Non-pigmented ciliary epithelial cell (primary cell): ENCODE measurements around the gene PDE4D.
A peak's percentile ranks its signal among the peaks of the same experiment; 100 is the strongest.
"Not testable (repeated sequence)": the region's sequence is repeated elsewhere in the genome, so short reads cannot be mapped to it uniquely, and the experiment has no call there.

Source experiments
- DNase-seq: peaks from one replicate; pipeline ENCODE4 v3.0.0-alpha.2; 2010; ENCODE audit warnings: low read depth

Gene PDE4D

GRCh38 chr5:59799668-59800346 is 93.7 kb downstream of the PDE4D start:
- no peak for DNase-seq

GRCh38 chr5:59798862-59799667 is 94.5 kb downstream of the PDE4D start:
- no peak for DNase-seq

GRCh38 chr5:59795141-59795540 is 98.4 kb downstream of the PDE4D start:
- no peak for DNase-seq

- peak; percentile 86 for DNase-seq
Measured at GRCh38 chr5:59792983-59793585, 100.4 kb downstream of the PDE4D start.

GRCh38 chr5:59791617-59792016 is 101.9 kb downstream of the PDE4D start:
- no peak for DNase-seq

- no peak for DNase-seq
Measured at GRCh38 chr5:59790776-59791475, 102.6 kb downstream of the PDE4D start.

- no peak for DNase-seq
Measured at GRCh38 chr5:59790376-59790775, 103.2 kb downstream of the PDE4D start.

GRCh38 chr5:59789894-59790293 is 103.6 kb downstream of the PDE4D start:
- DNase-seq, result no peak

- no peak for DNase-seq
Measured at GRCh38 chr5:59789197-59789596, 104.3 kb downstream of the PDE4D start.

GRCh38 chr5:59786334-59786805 is 107.2 kb downstream of the PDE4D start:
- DNase-seq, result peak; percentile 86

GRCh38 chr5:59785676-59786333 is 107.7 kb downstream of the PDE4D start:
- no peak for DNase-seq

- not testable (repeated sequence) for DNase-seq
Measured at GRCh38 chr5:59784708-59785107, 108.8 kb downstream of the PDE4D start.

GRCh38 chr5:59783264-59783663 is 110.3 kb downstream of the PDE4D start:
- no peak for DNase-seq

- no peak for DNase-seq
Measured at GRCh38 chr5:59782856-59783255, 110.7 kb downstream of the PDE4D start.

- no peak for DNase-seq
Measured at GRCh38 chr5:59779453-59779852, 114.1 kb downstream of the PDE4D start.

GRCh38 chr5:59777028-59777427 is 116.5 kb downstream of the PDE4D start:
- DNase-seq, result no peak

- DNase-seq, result no peak
Measured at GRCh38 chr5:59773294-59773693, 120.2 kb downstream of the PDE4D start.

GRCh38 chr5:59772757-59773156 is 120.8 kb downstream of the PDE4D start:
- DNase-seq, result no peak

- no peak for DNase-seq
Measured at GRCh38 chr5:59772206-59772605, 121.3 kb downstream of the PDE4D start.

GRCh38 chr5:59770953-59771352 is 122.6 kb downstream of the PDE4D start:
- no peak for DNase-seq

GRCh38 chr5:59769832-59770231 is 123.7 kb downstream of the PDE4D start:
- no peak for DNase-seq

- DNase-seq, result no peak
Measured at GRCh38 chr5:59769041-59769360, 124.5 kb downstream of the PDE4D start.
